GM10266 (cell line): ENCODE results near the gene SNRPD2.
"Not testable (repeated sequence)": the region's sequence is repeated elsewhere in the genome, so short reads cannot be mapped to it uniquely, and the experiment has no call there.

Experiments used
- DNase-seq: peaks from one replicate; pipeline ENCODE4 v3.0.0; 2012; ENCODE audit errors: extremely low spot score
- TF ChIP-seq, protein P1 (sequence below): IDR thresholded peaks from 2 replicates; pipeline ENCODE4 v1.5.1; 2012; ENCODE audit warnings: mild to moderate bottlenecking, low read depth; ENCODE audit not compliant: control insufficient read depth, insufficient read depth; ENCODE audit errors: missing control alignments

Gene SNRPD2

DNA sequence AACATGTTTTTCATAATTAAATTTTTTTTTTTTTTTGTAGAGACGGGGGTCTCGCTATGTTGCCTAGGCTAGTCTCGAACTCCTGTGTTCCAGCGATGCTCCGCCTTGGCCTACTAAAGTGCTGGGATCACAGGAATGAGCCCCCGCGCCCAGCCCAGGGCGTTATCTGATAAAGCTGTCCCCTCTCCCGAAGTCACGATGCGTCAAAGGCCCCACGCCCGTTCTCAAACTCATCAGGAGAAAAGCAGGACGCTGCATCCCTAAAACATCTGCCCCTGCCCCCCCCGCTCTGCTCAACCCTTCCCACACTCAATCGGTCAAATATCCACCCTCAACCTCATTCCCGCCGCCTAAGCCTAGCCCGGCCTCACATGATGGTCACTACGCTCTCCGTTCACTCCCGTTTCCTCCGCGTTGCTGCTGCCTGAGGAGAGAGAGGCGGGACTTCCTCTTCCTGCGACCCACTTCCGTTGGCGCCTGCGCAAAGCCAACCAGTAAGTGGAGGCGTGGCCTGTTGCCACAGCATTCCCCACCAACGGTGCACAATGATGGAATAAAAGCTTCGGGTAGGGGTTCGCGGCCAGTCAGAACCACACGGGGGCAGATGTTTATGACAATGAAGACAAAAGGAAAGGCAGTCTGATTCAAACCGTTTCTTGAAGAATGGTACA is at the start of gene SNRPD2:
SNRPD2 (minus strand) TSS at position 438 of the 671 bp plus-strand sequence; CDS start at position 373, 65 bp downstream.
- peak; percentile 92 for DNase-seq
- TF ChIP-seq, protein P1, sequence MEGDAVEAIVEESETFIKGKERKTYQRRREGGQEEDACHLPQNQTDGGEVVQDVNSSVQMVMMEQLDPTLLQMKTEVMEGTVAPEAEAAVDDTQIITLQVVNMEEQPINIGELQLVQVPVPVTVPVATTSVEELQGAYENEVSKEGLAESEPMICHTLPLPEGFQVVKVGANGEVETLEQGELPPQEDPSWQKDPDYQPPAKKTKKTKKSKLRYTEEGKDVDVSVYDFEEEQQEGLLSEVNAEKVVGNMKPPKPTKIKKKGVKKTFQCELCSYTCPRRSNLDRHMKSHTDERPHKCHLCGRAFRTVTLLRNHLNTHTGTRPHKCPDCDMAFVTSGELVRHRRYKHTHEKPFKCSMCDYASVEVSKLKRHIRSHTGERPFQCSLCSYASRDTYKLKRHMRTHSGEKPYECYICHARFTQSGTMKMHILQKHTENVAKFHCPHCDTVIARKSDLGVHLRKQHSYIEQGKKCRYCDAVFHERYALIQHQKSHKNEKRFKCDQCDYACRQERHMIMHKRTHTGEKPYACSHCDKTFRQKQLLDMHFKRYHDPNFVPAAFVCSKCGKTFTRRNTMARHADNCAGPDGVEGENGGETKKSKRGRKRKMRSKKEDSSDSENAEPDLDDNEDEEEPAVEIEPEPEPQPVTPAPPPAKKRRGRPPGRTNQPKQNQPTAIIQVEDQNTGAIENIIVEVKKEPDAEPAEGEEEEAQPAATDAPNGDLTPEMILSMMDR = no peak

DNA sequence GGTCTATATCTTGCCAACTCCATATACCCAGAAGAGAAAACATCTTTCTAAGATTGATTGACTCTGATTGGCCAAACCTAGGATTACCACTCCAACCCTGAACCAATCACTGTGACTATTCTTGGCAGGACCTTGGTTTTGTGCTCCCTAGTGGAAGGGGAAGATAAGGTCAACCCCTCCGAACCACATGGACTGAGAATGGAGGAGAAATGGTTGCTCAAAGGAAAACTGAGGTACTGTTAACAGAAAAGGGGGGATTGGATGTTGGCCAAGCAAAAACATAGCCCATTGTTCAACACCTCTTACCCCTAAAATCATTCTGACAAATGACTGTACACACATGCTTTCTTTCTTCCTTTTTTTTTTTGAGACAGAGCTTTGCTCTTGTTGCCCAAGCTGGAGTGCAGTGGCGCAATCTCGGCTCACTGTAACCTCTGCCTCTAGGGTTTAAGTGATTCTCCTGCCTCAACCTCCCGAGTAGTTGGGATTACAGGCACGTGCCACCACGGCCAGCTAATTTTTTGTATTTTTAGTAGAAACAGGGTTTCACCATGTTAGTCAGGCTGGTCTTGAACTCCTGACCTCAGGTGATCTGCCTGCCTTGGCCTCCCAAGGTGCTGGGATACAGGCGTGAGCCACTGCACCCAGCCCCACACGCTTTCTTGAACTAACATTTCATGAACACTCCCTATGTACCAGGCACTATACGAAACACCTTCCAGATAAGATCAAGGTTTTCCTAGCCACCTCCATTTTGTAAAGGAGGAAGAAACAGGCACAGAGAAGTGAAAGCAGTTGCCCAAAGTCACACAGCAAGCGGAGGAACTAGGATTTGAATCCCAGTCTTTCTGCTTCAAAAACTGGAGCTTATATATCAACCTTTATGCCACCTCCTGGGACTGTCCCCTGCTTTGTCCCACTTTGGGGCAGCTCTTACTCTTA is 48.0 kb upstream of the SNRPD2 start:
- TF ChIP-seq, protein P1 = no peak
- DNase-seq = no peak

DNA sequence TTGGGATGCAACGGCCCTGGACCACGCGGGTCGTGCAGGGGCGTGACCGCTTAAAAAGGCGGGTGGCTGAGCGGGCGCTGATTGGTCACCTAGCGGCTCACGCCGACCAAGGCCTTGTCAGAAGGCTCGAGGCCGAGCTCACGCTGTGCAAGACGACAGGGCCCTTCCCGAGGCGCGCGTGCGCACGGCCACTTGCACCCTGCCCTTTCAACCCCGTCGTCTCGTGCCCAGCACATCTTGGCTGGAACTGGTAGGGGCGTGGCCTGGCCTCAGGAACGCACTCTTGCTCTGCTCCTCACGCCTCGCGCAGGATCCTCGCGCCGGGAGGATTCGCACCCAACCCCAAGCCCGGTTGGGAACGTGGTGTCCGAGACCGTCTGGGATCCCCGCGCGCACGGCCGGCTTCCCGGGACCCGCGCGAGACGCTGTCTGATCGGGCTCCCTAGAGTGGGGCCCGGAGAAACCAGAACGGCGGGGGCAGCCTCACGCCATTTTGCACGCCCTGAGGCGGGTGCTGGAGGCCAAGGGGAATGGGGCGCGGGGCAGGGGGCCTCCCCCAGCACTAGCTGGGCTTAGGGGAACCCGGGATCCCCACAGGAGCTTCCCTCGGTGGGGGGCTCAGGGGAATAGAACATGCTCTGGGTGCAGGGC is 41.5 kb upstream of the SNRPD2 start, which contains the start of gene MEIOSIN:
MEIOSIN (plus strand) TSS at position 280 of the 651 bp plus-strand sequence. CDS start 1,938 bp downstream, outside the sequence.
- TF ChIP-seq, protein P1 = no peak
- no peak for DNase-seq

DNA sequence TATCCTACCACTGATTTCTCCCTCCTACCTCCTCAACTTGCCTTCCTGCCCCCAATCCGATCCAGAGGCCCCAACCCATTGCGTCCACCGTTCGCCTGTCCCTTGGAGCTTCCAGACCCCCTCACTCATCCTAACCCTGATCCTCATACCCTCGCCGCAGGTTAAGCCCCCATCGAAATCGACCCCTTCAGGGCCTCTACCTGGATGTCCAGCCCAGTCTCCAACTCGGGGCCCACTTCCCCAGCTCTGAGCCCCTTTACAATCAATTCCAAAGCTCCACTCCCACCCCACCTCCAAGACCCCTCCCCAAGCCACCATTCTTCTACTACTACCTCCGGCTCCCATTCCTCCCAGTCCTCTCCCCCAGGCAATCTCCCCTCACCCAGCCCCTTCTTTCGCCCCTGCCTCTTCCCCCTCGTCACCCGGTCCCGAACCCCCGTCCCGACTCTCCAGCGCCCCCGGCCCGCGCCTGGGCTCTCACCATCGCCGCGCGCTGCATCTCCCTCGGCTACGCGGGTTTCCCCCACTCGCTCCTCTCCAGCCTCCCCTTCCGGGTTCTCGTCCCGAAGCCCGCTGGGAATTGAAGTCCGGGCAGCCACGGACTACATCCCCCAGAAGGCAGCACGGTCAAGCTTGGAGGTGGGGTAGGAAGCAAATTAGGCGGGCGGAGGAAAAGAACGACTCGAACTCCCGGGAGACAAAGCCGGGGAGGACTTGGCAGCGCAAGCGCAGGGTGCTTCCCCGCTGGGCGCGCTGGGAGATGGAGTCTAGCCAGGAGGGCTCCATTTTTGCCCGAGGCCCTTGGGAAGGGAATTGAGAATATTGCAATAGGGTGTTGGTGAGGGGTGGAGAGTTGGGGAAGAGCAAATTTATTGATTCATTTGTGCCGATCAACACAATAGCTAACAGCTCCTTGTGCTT is 38.9 kb upstream of the SNRPD2 start, which contains the start of gene FBXO46:
FBXO46 (minus strand) TSS at position 529 of the 921 bp plus-strand sequence. CDS start 17,401 bp downstream, outside the sequence.
- peak; percentile 96 for DNase-seq
- TF ChIP-seq, protein P1 = peak; percentile 50

DNA sequence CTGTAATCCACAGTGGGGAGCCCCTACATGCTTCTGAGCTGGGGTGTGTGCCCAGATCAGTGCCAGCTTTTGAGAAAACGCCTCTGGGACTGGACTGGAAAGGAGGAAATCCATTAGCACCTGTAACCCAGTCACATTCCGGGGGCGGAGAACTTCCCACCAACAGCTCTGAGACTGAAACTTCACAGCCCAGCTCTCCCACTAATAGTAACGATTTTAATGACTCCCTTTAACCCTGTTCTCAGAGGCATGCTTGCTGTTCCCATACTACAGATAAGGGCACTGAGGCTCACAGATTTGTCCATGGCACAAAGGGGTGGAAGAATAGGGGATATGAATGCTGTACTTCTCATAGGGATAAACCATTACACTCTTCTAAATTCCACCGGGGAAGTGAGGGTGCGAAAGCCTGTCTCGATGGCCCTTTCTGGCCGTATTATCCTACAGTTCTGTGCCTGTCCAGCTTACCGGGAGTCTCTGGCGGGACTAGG is 38.1 kb upstream of the SNRPD2 start:
- TF ChIP-seq, protein P1 = no peak
- DNase-seq = peak; percentile 66

GRCh38 chr19:45728683-45729082 is 36.9 kb upstream of the SNRPD2 start:
- DNase-seq = not testable (repeated sequence)

DNA sequence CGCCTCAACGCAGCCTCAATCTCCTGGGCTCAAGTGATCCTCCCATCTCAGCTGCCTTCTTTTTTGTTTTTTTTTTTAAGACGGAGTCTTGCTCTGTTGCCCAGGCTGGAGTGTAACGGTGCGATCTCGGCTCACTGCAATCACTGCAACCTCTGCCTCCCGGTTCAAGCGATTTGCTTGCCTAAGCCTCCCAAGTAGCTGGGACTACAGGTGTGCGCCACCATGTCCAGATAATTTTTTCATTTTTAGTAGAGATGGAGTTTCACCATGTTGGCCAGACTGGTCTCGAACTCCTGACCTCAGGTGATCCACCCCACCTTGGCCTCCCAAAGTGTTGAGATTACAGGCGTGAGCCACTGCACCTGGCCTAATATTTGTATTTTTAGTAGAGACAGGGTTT is 28.3 kb upstream of the SNRPD2 start:
- not testable (repeated sequence) for DNase-seq
